Keratinocyte (primary cell): ENCODE measurements around the gene TNNT2. TPM values are rescaled to one million over a fixed set of nuclear protein-coding genes. Genes with fewer than 3 reads are reported as not detected.
A peak's percentile ranks its signal among the peaks of the same experiment; 100 is the strongest.

Source experiments
- DNase-seq: peaks from one replicate; pipeline ENCODE4 v3.0.0-alpha.2; 2011; ENCODE audit warnings: low read depth, missing footprints, low spot score
- FAIRE-seq: peaks from 2 replicates; lab custom pipeline; 2011; peaks lifted over from hg19 to GRCh38; lab: Jason Lieb, UNC
- H2AFZ ChIP-seq: 2 replicates; pipeline ENCODE4 v1.6.0; 2012; ENCODE audit warnings: low read length, control low read depth, inconsistent platforms; ENCODE audit not compliant: control insufficient read depth
- H3K27ac ChIP-seq: 2 replicates; pipeline ENCODE4 v1.5.1; 2011; ENCODE audit warnings: low read length; ENCODE audit not compliant: control insufficient read depth, insufficient read depth
- H3K27me3 ChIP-seq: 3 replicates; pipeline ENCODE4 v1.6.0; 2011; ENCODE audit warnings: low read length; ENCODE audit not compliant: control insufficient read depth, insufficient read depth; ENCODE audit errors: extremely low read depth
- H3K36me3 ChIP-seq, 2 experiments: 2 replicates in 1 of 2; 3 replicates in 1 of 2; pipeline ENCODE4 v1.5.1; 2011; ENCODE audit warnings: low read length in 2 of 2, mild to moderate bottlenecking in 1 of 2; ENCODE audit not compliant: control insufficient read depth in 2 of 2, insufficient read depth in 2 of 2; ENCODE audit errors: extremely low read depth in 1 of 2
- H3K4me1 ChIP-seq: 3 replicates; pipeline ENCODE4 v1.5.1; 2011; ENCODE audit warnings: low read length; ENCODE audit not compliant: control insufficient read depth, insufficient read depth; ENCODE audit errors: extremely low read depth
- H3K4me2 ChIP-seq: 3 replicates; pipeline ENCODE4 v1.6.0; 2011; ENCODE audit warnings: low read depth, low read length; ENCODE audit not compliant: control insufficient read depth, insufficient read depth; ENCODE audit errors: extremely low read depth
- H3K4me3 ChIP-seq, 3 experiments: fragments of 200-600 bp in 1 of 3; sonication (generic) in 1 of 3; 2 replicates in 2 of 3; 3 replicates in 1 of 3; pipeline ENCODE4 v1.5.1; 2011 to 2016; ENCODE audit warnings: low read length in 3 of 3, mild to moderate bottlenecking in 3 of 3, control low read depth in 2 of 3, inconsistent platforms in 1 of 3, low read depth in 1 of 3, mixed read lengths in 1 of 3, mixed run types in 1 of 3, moderate library complexity in 1 of 3; ENCODE audit not compliant: control insufficient read depth in 2 of 3, insufficient read depth in 2 of 3; ENCODE audit errors: extremely low read depth in 1 of 3
- H3K79me2 ChIP-seq: 2 replicates; pipeline ENCODE4 v1.6.0; 2012; ENCODE audit warnings: low read length; ENCODE audit not compliant: control insufficient read depth, insufficient read depth
- H3K9ac ChIP-seq: 3 replicates; pipeline ENCODE4 v1.6.0; 2011; ENCODE audit warnings: low read length; ENCODE audit not compliant: control insufficient read depth, insufficient read depth; ENCODE audit errors: extremely low read depth
- H3K9me1 ChIP-seq: 3 replicates; pipeline ENCODE4 v1.6.0; 2011; ENCODE audit warnings: low read length; ENCODE audit not compliant: control insufficient read depth, insufficient read depth; ENCODE audit errors: extremely low read depth
- H3K9me3 ChIP-seq: 2 replicates; pipeline ENCODE4 v1.5.1; 2012; ENCODE audit warnings: low read depth, low read length; ENCODE audit not compliant: control insufficient read depth
- H4K20me1 ChIP-seq: 3 replicates; pipeline ENCODE4 v1.6.0; 2011; ENCODE audit warnings: low read length; ENCODE audit not compliant: control insufficient read depth, insufficient read depth; ENCODE audit errors: extremely low read depth
- EZH2 ChIP-seq: IDR thresholded peaks from one replicate; pipeline ENCODE4 v1.6.1; 2012; ENCODE audit warnings: inconsistent platforms, mild to moderate bottlenecking, low read length, moderate library complexity
- dilution Hi-C: fragments of 300-500 bp; cut with MboI; formaldehyde crosslinking; loops from one replicate; pipeline ENCODE4 v1.7.0; 2020; ENCODE audit warnings: low sequenced_read_pairs; ENCODE audit not compliant: extremely low pct_ligation_motif_present
- polyA plus RNA-seq, 5 experiments: library from polyadenylated mRNA; depleted of rRNA in 3 of 5; stranded (reverse) in 3 of 5; stranded (forward) in 1 of 5; unstranded in 1 of 5; fragments of >200 nt; gene quantifications; 1 replicate in 1 of 5; 2 replicates in 3 of 5; 3 replicates in 1 of 5; pipeline versions ENCODE4 v1.2.1 to v1.2.3, GENCODE V29; 2011 to 2012; ENCODE audit warnings: missing spikeins in 2 of 5, low read depth in 1 of 5, low replicate concordance in 1 of 5
- TF ChIP-seq, protein P1 (sequence below), 3 experiments: IDR thresholded peaks in 1 of 3; conservative IDR thresholded peaks in 1 of 3; optimal IDR thresholded peaks in 1 of 3; 2 replicates in 2 of 3; 3 replicates in 1 of 3; pipeline versions ENCODE3 to v1.5.1; 2011; ENCODE audit warnings: low read length in 3 of 3, mild to moderate bottlenecking in 3 of 3, moderate library complexity in 2 of 3, control low read depth in 1 of 3, inconsistent platforms in 1 of 3; ENCODE audit not compliant: insufficient read depth in 2 of 3; ENCODE audit errors: extremely low read depth in 1 of 3

TNNT2 gene
- polyA plus RNA-seq, 1 donor (not counting 4 experiments of a cell fraction or from before 2014, with no cell fraction given) = 1.4 TPM

DNA sequence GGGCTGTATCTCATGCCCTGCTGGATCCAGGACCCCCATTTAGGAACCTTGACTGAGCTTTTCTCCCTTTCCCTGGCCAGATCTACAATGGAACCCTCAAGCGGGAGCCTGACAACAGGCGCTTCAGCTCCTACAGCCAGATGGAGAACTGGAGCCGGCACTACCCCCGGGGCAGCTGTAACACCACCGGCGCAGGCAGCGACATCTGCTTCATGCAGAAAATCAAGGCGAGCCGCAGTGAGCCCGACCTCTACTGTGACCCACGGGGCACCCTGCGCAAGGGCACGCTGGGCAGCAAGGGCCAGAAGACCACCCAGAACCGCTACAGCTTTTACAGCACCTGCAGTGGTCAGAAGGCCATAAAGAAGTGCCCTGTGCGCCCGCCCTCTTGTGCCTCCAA, 64.4 kb downstream of the TNNT2 start:
- no peak for TF ChIP-seq EZH2
- TF ChIP-seq, protein P1, sequence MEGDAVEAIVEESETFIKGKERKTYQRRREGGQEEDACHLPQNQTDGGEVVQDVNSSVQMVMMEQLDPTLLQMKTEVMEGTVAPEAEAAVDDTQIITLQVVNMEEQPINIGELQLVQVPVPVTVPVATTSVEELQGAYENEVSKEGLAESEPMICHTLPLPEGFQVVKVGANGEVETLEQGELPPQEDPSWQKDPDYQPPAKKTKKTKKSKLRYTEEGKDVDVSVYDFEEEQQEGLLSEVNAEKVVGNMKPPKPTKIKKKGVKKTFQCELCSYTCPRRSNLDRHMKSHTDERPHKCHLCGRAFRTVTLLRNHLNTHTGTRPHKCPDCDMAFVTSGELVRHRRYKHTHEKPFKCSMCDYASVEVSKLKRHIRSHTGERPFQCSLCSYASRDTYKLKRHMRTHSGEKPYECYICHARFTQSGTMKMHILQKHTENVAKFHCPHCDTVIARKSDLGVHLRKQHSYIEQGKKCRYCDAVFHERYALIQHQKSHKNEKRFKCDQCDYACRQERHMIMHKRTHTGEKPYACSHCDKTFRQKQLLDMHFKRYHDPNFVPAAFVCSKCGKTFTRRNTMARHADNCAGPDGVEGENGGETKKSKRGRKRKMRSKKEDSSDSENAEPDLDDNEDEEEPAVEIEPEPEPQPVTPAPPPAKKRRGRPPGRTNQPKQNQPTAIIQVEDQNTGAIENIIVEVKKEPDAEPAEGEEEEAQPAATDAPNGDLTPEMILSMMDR (optimal IDR thresholded peaks at IDR 0.05 in 1 of 3, IDR thresholded peaks at IDR 0.05 in 1 of 3, conservative IDR thresholded peaks at IDR 0.05 in 1 of 3; ENCODE audit: extremely low read depth in 1 of 3, insufficient read depth in 2 of 3, low read length in 3 of 3) = no peak
- no peaks in the 10 kb centered on the region for H3K9me1 ChIP-seq
- dilution Hi-C loops = no loop called here
- no peak overlapping the region for H3K9ac ChIP-seq
- no peak overlapping the region for H3K4me3 ChIP-seq
- H4K20me1 ChIP-seq = no peaks in the 10 kb centered on the region
- FAIRE-seq (no peak), DNase-seq (no peak)
- H3K27me3 ChIP-seq = no peaks in the 10 kb centered on the region
- peaks cover 59% of the 10 kb centered on the region for H3K4me1 ChIP-seq
- H3K27ac ChIP-seq = no peak overlapping the region
- H2AFZ ChIP-seq = no peak overlapping the region
- H3K4me2 ChIP-seq = no peak overlapping the region
- H3K9me3 ChIP-seq = no peaks in the 10 kb centered on the region
- H3K36me3 ChIP-seq = peaks cover 43 to 50% of the 10 kb centered on the region in 2 experiments
- peaks cover 52% of the 10 kb centered on the region for H3K79me2 ChIP-seq

DNA sequence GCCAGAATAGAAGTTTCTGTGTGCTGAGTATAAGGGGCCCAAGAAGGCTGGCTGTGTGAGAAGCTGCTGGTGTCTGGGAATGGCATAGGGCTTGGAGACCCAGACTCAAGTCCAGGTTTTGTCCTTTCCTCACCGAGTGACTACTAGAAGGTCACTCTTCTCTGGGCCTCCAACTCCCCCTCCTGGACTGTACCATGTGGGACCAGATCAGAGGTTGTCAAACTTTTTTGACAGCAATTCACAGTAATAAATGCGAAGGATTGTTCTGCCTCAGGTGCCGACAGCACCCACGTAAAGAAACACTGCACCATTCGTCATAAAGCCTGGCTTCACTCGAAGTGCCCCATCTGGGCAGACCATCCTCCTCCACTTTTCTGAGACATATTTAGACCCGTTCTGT, 65.2 kb downstream of the TNNT2 start:
- DNase-seq = no peak
- Histone ChIP-seq H3K4me1 (peaks cover 59% of the 10 kb centered on the region), H3K9me1 (no peaks in the 10 kb centered on the region), H3K9ac (peak overlapping the region; percentile 89), H3K4me2 (peak overlapping the region; percentile 79), H3K4me3 (no peak overlapping the region), H3K79me2 (peaks cover 58% of the 10 kb centered on the region), H2AFZ (no peak overlapping the region), H3K27me3 (no peaks in the 10 kb centered on the region), H4K20me1 (no peaks in the 10 kb centered on the region), H3K9me3 (no peaks in the 10 kb centered on the region), H3K36me3 (peaks cover 41 to 47% of the 10 kb centered on the region in 2 experiments), H3K27ac (peak overlapping the region; percentile 99)
- peak; percentile 71 for FAIRE-seq
- dilution Hi-C loops = no loop called here
- TF ChIP-seq EZH2 = no peak
- TF ChIP-seq, protein P1 (optimal IDR thresholded peaks at IDR 0.05 in 1 of 3, IDR thresholded peaks at IDR 0.05 in 1 of 3, conservative IDR thresholded peaks at IDR 0.05 in 1 of 3; ENCODE audit: extremely low read depth in 1 of 3, insufficient read depth in 2 of 3, low read length in 3 of 3) = peak in 1 of 3 experiments; percentile 11
